ENCODE data around the gene ABL1. TPM values are rescaled to one million over a fixed set of nuclear protein-coding genes. Genes with fewer than 3 reads are reported as not detected.

ABL1 gene
- total and polyA plus RNA-seq, 2 of the 13 experiments (the other 11 are each of a cell fraction or from before 2014, with no cell fraction given) = 10.8 to 20.4 TPM

- WGBS (ENCODE audit: low lambda C conversion rate) = 30% methylated on average over 13 of the region's 16 CpGs
- no peak for FAIRE-seq
- BruUV-seq (replicated peaks) = no TSS peak
- Histone ChIP-seq H3K9me3 (ENCODE audit: low read length) (no peaks in the 10 kb centered on the region), H3K36me3 (replicated peaks in 1 of 2; ENCODE audit: control insufficient read depth in 1 of 2, insufficient read depth in 2 of 2, low read length in 2 of 2) (no peaks in the 10 kb centered on the region; a peak in 1 of 5 replicates), H3K4me1 (ENCODE audit: insufficient read depth, low read length) (no peaks in the 10 kb centered on the region), H3K4me3 (replicated peaks in 1 of 3; ENCODE audit: insufficient read depth in 1 of 3, low read depth in 2 of 3, low read length in 3 of 3) (no peak overlapping the region), H3K27me3 (ENCODE audit: control insufficient read depth in 1 of 2, insufficient read depth in 2 of 2, low read length in 2 of 2) (peaks cover 20 to 56% of the 10 kb centered on the region in 2 experiments; a peak in 4 of 5 replicates), H3K4me2 (ENCODE audit: low read depth, low read length) (no peak overlapping the region), H2AFZ (ENCODE audit: low read length) (no peak overlapping the region), H3K9ac (ENCODE audit: insufficient read depth, low read depth, low read length) (no peak overlapping the region), H3K79me2 (ENCODE audit: insufficient read depth, low read length) (no peaks in the 10 kb centered on the region), H3K27ac (ENCODE audit: extremely low read length, insufficient read depth, low read length) (no peak overlapping the region), H4K20me1 (ENCODE audit: insufficient read depth, low read length) (no peaks in the 10 kb centered on the region)
- in situ Hi-C loops (cut with HindIII; ENCODE audit: extremely low pct_ligation_motif_present, low pct_unique_long_range_greater_than_20kb) = loop anchor here (5.0 to 10.0 kb wide), 2 partner anchors 45 to 98 kb away; no protein-coding TSS in a partner anchor
- TF ChIP-seq ZNF615 (CRISPR knock-in tag; IDR thresholded peaks at IDR 0.05; ENCODE audit: borderline replicate concordance) = no peak
- no peak for TF ChIP-seq FOXM1 (CRISPR knock-in tag; IDR thresholded peaks at IDR 0.05)
- TF ChIP-seq FOXK2 (IDR thresholded peaks at IDR 0.05) = no peak
- no peak for TF ChIP-seq ZNF747 (CRISPR knock-in tag; IDR thresholded peaks at IDR 0.05; ENCODE audit: borderline replicate concordance)
- CTCF ChIA-PET (ENCODE audit: low intra/inter-chr PET ratio, low total read pairs) = interaction anchor here (1.8 kb wide), 1 partner anchor 44 kb away, joined by 13 read pairs; no protein-coding TSS in a partner anchor
- ATAC-seq = no peak
- DNase-seq (ENCODE audit: low spot score) = no peak
- POLR2A ChIA-PET = no interaction called here
- intact Hi-C loops (cut with micrococcal nuclease; ENCODE audit: unreplicated experiment) = no loop called here
Observed at GRCh38 chr9:130897105-130897751, 62.2 kb downstream of the ABL1 start.

- 27% methylated on average over 5 of the region's 29 CpGs for WGBS (ENCODE audit: low lambda C conversion rate)
- in situ Hi-C loops (cut with HindIII; ENCODE audit: extremely low pct_ligation_motif_present, low pct_unique_long_range_greater_than_20kb) = loop anchor here (5.0 to 10.0 kb wide), 2 partner anchors 44 to 97 kb away; no protein-coding TSS in a partner anchor
- peaks cover 24 to 64% of the 10 kb centered on the region in 2 experiments; a peak in 4 of 5 replicates for H3K27me3 ChIP-seq (ENCODE audit: control insufficient read depth in 1 of 2, insufficient read depth in 2 of 2, low read length in 2 of 2)
- no TSS peak for BruUV-seq (replicated peaks)
- FAIRE-seq (no peak), DNase-seq (ENCODE audit: low spot score) (no peak), ATAC-seq (no peak)
- H3K4me2 ChIP-seq (ENCODE audit: low read depth, low read length) = no peak overlapping the region
- ChIA-PET POLR2A (no interaction called here), CTCF (ENCODE audit: low intra/inter-chr PET ratio, low total read pairs) (no interaction called here)
- intact Hi-C loops (cut with micrococcal nuclease; ENCODE audit: unreplicated experiment) = no loop called here
- H2AFZ ChIP-seq (ENCODE audit: low read length) = no peak overlapping the region
- H3K4me1 ChIP-seq (ENCODE audit: insufficient read depth, low read length) = no peaks in the 10 kb centered on the region
- no peaks in the 10 kb centered on the region; a peak in 1 of 5 replicates for H3K36me3 ChIP-seq (replicated peaks in 1 of 2; ENCODE audit: control insufficient read depth in 1 of 2, insufficient read depth in 2 of 2, low read length in 2 of 2)
- H4K20me1 ChIP-seq (ENCODE audit: insufficient read depth, low read length) = no peaks in the 10 kb centered on the region
- H3K4me3 ChIP-seq (replicated peaks in 1 of 3; ENCODE audit: insufficient read depth in 1 of 3, low read depth in 2 of 3, low read length in 3 of 3) = no peak overlapping the region
- TF ChIP-seq ZNF740 (CRISPR knock-in tag; IDR thresholded peaks at IDR 0.05) = no peak
- peak; percentile 76; the same call in 1 of the 2 replicates for TF ChIP-seq HNRNPL (IDR thresholded peaks at IDR 0.05; ENCODE audit: low read depth, low read length)
- TF ChIP-seq ZNF883 (CRISPR knock-in tag; IDR thresholded peaks at IDR 0.05; ENCODE audit: not compliant biosample characterization) = no peak
- no peaks in the 10 kb centered on the region for H3K9me3 ChIP-seq (ENCODE audit: low read length)
- no peak overlapping the region for H3K27ac ChIP-seq (ENCODE audit: extremely low read length, insufficient read depth, low read length)
- no peaks in the 10 kb centered on the region for H3K79me2 ChIP-seq (ENCODE audit: insufficient read depth, low read length)
- no peak overlapping the region for H3K9ac ChIP-seq (ENCODE audit: insufficient read depth, low read depth, low read length)
Observed at GRCh38 chr9:130897848-130898551, 62.9 kb downstream of the ABL1 start.

Measured in HepG2 (cell line).